Measurements from ENCODE around the gene TMIGD1.

Gene TMIGD1

GRCh38 chr17:30275911-30276310, 57.9 kb downstream of the TMIGD1 start:
- no peak for DNase-seq

GRCh38 chr17:30274887-30275286, 59.0 kb downstream of the TMIGD1 start:
- no peak for DNase-seq

DNA sequence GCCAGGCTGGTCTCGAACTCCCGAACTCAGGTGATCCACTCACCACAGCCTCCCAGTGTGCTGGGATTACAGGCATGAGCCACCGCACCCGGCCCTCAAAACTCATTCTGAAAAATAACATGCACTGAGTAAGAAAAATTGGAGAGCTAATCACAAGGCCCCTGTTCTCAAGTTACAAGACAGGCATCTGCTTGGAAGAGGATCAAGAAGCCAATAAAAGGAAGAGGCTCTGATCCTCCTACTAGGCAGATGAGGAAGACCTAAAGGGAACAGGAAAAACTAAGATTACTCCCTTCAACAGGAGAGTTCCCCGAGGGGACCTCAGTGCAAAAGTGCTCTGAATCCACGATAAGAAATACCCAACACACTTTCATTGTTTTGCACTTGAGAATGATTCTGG, 60.5 kb downstream of the TMIGD1 start:
- no peak for DNase-seq

- no peak for DNase-seq
Measured at GRCh38 chr17:30271102-30271501, 62.8 kb downstream of the TMIGD1 start.

- DNase-seq, result no peak
Measured at GRCh38 chr17:30267625-30268024, 66.2 kb downstream of the TMIGD1 start.

Measured in MV-4-11 (cell line).